ENCODE results near the gene LRCH3.

- TF ChIP-seq FOXM1 (IDR thresholded peaks at IDR 0.05; ENCODE audit: borderline replicate concordance) (no peak), SP1 (IDR thresholded peaks at IDR 0.05) (no peak), BHLHE40 (IDR thresholded peaks at IDR 0.05; ENCODE audit: borderline replicate concordance) (no peak), FOXK2 (IDR thresholded peaks at IDR 0.05) (no peak), PKNOX1 (IDR thresholded peaks at IDR 0.05) (no peak), TARDBP (IDR thresholded peaks at IDR 0.05) (no peak), L3MBTL2 (conservative IDR thresholded peaks at IDR 0.05) (no peak), SUZ12 (IDR thresholded peaks at IDR 0.05) (no peak), ZNF384 (IDR thresholded peaks at IDR 0.05) (no peak), ARNT (IDR thresholded peaks at IDR 0.05) (no peak), ELF4 (IDR thresholded peaks at IDR 0.05) (no peak), LEF1 (IDR thresholded peaks at IDR 0.05; ENCODE audit: borderline replicate concordance) (no peak), NFRKB (IDR thresholded peaks at IDR 0.05) (no peak), CTBP1 (IDR thresholded peaks at IDR 0.05; ENCODE audit: borderline replicate concordance) (no peak)
These were observed 50.7 kb downstream of the LRCH3 start for GRCh38 chr3:197841789-197842188.
